Body of pancreas (tissue), 4 donors: ENCODE results near the gene WDR86.

Experiments
- POLR2A ChIP-seq, 3 donors: fragments of 450-650 bp; IDR thresholded peaks; one replicate each; pipeline ENCODE4 v1.6.1; 2016; ENCODE audit warnings: antibody characterized with exemption in 3 of 3, mild to moderate bottlenecking in 2 of 3
- TF ChIP-seq, protein P1 (sequence below), 7 experiments: fragments of 450-650 bp in 4 of 7; fragments of 200-600 bp in 3 of 7; sonication (generic) in 3 of 7; IDR thresholded peaks; one replicate each; pipeline ENCODE4 v1.5.1; 2016 to 2019; ENCODE audit warnings: antibody characterized with exemption in 7 of 7

DNA sequence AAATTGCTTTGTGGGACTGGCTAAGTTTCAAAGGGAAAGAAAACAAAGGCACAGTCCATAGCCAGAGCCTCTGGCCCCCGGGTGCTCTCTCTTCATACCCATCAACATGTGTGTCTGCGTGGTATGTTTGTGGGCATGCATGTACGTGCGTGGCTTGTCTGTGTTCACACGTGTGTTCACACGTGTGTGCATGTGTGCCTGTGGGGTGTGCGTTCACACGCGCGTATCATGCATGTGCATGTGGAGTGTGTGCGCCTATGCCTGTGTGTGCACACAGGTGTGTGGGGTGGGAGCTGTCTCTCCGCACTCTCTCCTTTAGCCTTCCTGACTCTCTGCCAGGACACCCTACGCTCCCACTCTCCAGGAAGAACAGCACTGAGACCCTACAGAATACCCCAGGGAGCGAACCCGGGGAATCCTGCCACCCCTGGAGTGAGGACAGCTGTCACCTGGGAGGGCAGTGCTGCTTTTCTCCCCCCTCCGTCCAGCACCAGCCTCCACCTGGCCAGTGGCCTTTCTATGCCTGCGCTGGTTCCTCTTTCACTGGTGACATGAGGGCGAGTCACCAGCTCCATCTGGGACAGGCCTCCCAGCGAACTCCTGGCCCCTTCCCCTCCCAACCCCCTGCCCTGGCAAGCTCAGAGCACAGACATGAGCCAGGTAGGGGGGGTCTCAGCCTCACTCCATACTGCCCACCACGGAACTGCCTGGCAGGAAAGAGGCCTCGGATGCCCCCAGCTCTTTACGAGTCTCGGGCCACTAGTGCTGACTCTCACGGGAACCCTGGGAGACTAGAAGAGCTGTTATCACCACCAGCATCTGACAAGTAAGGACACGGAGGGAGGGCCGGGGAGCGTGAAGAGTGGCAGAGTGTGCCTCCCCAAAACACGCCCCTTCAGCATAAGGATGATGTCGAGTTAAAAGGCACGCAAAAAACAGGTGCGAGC, 16.5 kb downstream of the WDR86 start:
- TF ChIP-seq, protein P1, sequence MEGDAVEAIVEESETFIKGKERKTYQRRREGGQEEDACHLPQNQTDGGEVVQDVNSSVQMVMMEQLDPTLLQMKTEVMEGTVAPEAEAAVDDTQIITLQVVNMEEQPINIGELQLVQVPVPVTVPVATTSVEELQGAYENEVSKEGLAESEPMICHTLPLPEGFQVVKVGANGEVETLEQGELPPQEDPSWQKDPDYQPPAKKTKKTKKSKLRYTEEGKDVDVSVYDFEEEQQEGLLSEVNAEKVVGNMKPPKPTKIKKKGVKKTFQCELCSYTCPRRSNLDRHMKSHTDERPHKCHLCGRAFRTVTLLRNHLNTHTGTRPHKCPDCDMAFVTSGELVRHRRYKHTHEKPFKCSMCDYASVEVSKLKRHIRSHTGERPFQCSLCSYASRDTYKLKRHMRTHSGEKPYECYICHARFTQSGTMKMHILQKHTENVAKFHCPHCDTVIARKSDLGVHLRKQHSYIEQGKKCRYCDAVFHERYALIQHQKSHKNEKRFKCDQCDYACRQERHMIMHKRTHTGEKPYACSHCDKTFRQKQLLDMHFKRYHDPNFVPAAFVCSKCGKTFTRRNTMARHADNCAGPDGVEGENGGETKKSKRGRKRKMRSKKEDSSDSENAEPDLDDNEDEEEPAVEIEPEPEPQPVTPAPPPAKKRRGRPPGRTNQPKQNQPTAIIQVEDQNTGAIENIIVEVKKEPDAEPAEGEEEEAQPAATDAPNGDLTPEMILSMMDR (IDR thresholded peaks at IDR 0.05): no peak
- no peak for TF ChIP-seq POLR2A (IDR thresholded peaks at IDR 0.05)
